LNCAP (cell line): ENCODE measurements around the gene FNBP1.

Experiments used
- TF ChIP-seq, protein P1 (sequence below): fragments of 450-650 bp; IDR thresholded peaks from 2 replicates; pipeline ENCODE4 v1.5.1; 2017; ENCODE audit warnings: mild to moderate bottlenecking

The FNBP1 gene

DNA sequence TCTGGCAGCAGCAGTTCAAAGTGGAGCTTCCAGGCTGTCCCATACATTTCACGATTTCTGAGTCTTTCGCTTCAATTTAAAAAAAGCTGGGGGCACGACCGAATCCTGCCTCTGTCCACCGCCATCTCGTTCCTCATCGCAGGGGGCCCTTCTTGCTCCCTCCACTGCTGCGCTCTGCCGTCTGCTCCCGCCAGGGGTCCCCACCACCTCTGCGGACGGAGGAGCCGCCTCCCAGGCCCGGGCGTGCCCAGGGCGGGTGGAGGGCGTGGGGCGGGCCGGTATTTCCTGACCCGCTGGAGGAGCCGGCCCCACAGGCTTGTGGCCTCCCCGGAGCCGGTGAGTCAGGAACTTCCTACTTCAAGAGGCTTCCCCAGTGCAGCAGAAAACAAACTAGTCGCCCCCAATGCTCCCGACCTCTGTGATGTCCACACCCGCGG lies 157.3 kb downstream of the FNBP1 start:
- TF ChIP-seq, protein P1, sequence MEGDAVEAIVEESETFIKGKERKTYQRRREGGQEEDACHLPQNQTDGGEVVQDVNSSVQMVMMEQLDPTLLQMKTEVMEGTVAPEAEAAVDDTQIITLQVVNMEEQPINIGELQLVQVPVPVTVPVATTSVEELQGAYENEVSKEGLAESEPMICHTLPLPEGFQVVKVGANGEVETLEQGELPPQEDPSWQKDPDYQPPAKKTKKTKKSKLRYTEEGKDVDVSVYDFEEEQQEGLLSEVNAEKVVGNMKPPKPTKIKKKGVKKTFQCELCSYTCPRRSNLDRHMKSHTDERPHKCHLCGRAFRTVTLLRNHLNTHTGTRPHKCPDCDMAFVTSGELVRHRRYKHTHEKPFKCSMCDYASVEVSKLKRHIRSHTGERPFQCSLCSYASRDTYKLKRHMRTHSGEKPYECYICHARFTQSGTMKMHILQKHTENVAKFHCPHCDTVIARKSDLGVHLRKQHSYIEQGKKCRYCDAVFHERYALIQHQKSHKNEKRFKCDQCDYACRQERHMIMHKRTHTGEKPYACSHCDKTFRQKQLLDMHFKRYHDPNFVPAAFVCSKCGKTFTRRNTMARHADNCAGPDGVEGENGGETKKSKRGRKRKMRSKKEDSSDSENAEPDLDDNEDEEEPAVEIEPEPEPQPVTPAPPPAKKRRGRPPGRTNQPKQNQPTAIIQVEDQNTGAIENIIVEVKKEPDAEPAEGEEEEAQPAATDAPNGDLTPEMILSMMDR: peak; percentile 91

GRCh38 chr9:129885018-129885669 lies 157.8 kb downstream of the FNBP1 start:
- TF ChIP-seq, protein P1: no peak

DNA sequence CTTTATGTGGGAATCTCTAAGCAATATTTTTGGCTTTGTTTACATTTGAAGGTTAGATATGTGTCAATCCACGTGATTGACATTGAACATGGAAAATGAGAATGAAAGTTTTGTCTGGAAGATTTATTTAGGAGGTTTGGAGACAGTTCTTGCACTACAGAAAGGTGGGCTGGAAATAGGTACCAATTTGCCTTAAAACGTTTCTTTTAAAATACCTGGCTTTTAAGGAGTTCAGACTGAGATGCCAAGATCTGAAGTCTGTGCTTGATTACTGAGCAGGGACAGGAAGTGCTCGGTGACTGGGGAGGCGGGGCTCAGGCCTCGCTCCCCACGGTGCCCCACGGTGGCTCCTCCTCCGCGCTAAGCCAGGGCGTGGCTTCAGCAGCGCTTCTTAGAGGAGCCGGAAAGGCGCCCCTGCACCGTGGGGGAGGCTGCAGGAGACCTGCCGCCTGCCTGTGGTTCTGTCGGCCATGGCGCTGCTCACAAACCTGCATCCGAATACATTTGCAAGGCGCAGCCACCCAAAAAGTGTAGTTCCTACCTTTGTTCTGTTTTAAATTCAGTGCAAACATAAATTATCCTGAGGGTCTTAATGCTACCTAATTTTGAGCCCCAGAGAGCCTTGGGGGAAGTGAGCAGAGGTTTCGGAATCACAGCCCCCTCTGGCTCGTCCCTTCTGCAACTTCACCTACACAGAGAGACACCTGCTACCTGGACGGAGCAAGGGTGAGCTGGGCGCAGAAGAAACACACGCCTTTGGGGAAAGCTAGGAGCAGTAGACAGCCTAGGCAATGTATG lies 158.6 kb downstream of the FNBP1 start:
- TF ChIP-seq, protein P1: no peak

DNA sequence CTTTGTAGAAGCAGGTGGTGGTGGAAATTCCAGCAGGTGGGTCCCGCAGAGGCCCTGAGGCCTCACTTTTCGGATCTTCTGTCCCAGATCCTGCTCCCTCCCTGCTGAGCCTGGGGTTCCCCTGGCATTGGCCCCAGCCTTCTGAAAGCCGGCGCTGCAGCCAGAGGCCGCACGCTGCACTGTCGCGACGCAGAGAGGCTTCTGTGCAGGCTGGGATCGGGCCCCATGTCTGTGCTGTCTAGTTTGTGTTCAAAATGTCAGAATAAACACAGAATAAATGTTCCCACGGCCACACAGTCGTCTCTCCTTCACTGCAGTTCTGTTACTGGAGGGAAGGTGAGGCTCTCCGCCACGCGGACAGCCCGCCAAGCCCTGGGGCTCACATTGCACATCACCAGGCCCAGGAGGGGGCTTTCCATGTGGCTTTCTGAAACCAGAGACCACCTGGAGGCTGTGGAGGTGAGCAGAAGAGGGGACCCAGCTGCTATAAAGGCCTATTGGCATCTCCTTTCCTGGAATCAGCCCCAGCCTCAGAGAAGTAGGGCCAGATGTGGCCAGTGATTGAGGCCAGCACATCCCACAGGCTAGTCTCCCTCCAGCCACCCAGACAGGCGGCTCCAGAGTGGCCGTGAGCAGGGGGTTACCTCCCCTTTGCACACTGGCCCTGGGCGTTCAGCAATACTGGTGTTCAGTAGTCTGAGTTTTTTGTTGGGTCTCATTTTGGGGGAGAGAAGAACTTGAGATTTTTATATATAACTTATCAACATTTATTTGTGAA lies 161.3 kb downstream of the FNBP1 start:
- TF ChIP-seq, protein P1: no peak

DNA sequence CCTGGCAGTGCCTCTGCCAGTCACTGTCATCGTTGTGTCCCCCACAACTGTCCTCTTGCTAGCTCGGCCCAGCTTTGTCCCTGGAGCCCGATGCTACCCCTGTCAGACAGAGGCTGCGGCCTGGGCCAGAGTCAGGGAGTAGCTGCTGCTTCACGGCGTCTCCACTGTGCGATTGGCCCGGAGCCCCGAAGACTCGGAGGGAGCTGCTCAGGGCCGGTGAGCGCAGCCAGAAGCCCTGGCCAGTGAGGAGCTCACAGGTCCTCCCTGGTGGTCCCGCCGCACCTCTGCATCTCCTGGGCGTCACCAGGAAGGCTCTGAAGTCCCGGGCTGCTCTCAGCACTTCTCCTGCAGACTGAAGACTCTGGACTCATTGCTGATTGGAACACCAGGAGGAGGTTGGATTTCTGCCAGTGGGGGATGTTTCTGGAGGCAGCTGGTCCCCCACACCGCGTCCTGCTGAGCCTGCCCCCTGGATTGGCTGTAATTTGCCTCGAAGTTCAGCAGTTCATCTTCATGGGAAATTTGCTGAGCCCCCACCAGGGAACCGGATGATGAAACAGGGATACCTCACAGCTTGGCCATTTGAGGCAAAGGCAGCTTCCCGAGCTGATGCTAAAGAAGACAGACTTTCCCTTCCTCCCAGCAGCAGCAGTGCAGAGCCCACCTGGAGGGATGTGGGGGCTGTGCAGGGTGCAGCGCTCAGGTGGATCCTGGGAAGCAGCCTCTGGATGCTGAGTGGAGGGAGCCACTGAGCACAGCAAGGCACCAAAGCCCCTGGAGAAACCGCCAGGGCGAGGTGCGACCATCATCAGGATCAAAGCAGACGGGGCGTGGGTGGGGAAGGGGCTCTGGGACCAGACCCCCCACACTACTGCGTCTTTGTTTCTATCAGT lies 162.1 kb downstream of the FNBP1 start:
- TF ChIP-seq, protein P1: no peak

GRCh38 chr9:129879991-129880653 lies 162.9 kb downstream of the FNBP1 start:
- TF ChIP-seq, protein P1: no peak
